HG03196 (cell line): Measurements from ENCODE around the gene SETD1A.

Experiments
- ATAC-seq: cut with Tn5 transposase; IDR thresholded peaks from one replicate; pipeline ENCODE4 v1.9.1; 2021; ENCODE audit not compliant: unreplicated experiment

The SETD1A gene

GRCh38 chr16:30953111-30953510 lies 4.4 kb upstream of the SETD1A start:
- no peak for ATAC-seq

- ATAC-seq: no peak
These were observed 3.9 kb upstream of the SETD1A start for GRCh38 chr16:30953511-30954124.

- ATAC-seq: no peak
These were observed 2.6 kb upstream of the SETD1A start for GRCh38 chr16:30954993-30955392.

- peak; percentile 39 for ATAC-seq
These were observed 726 bp upstream of the SETD1A start for GRCh38 chr16:30956601-30957455.

GRCh38 chr16:30958175-30959079 lies 873 bp downstream of the SETD1A start:
- peak; percentile 36 for ATAC-seq

GRCh38 chr16:30961384-30961783 lies 3.8 kb downstream of the SETD1A start:
- ATAC-seq: no peak

- ATAC-seq: no peak
These were observed 6.5 kb downstream of the SETD1A start for GRCh38 chr16:30963925-30964511.

- ATAC-seq: no peak
These were observed 7.1 kb downstream of the SETD1A start for GRCh38 chr16:30964574-30965226.

GRCh38 chr16:30965436-30965835 lies 7.9 kb downstream of the SETD1A start:
- no peak for ATAC-seq

GRCh38 chr16:30966033-30966619 lies 8.6 kb downstream of the SETD1A start:
- ATAC-seq: no peak

GRCh38 chr16:30967795-30968194 lies 10.2 kb downstream of the SETD1A start:
- ATAC-seq: no peak

GRCh38 chr16:30969246-30969842 lies 11.8 kb downstream of the SETD1A start:
- no peak for ATAC-seq

- ATAC-seq: no peak
These were observed 13.7 kb downstream of the SETD1A start for GRCh38 chr16:30971298-30971697.

- ATAC-seq: no peak
These were observed 15.3 kb downstream of the SETD1A start for GRCh38 chr16:30972872-30973271.

- ATAC-seq: no peak
These were observed 16.8 kb downstream of the SETD1A start for GRCh38 chr16:30974348-30974747.

- no peak for ATAC-seq
These were observed 18.9 kb downstream of the SETD1A start for GRCh38 chr16:30976486-30976885.

GRCh38 chr16:30977502-30977901 lies 19.9 kb downstream of the SETD1A start:
- ATAC-seq: no peak

GRCh38 chr16:30979170-30980022 lies 21.8 kb downstream of the SETD1A start:
- no peak for ATAC-seq

GRCh38 chr16:30980023-30980371 lies 22.4 kb downstream of the SETD1A start:
- ATAC-seq: no peak
